Skeletal muscle tissue (tissue), 4 donors: ENCODE results near the gene SLC46A3. TPM values are rescaled to one million over a fixed set of nuclear protein-coding genes. Genes with fewer than 3 reads are reported as not detected.

Experiments used
- H3K27ac ChIP-seq: one replicate; pipeline ENCODE4 v1.7.0; 2013; ENCODE audit warnings: mild to moderate bottlenecking, low read depth, low read length, inconsistent platforms
- H3K27me3 ChIP-seq, 3 donors: one replicate each; pipeline ENCODE4 v1.7.0; 2013; ENCODE audit warnings: low read length in 3 of 3; ENCODE audit not compliant: control insufficient read depth in 3 of 3, insufficient read depth in 3 of 3
- H3K36me3 ChIP-seq, 3 donors: one replicate each; pipeline ENCODE4 v1.7.0; 2013; ENCODE audit warnings: low read length in 3 of 3; ENCODE audit not compliant: control insufficient read depth in 3 of 3, insufficient read depth in 3 of 3
- H3K4me1 ChIP-seq, 3 donors: one replicate each; pipeline ENCODE4 v1.7.0; 2013; ENCODE audit warnings: low read length in 3 of 3, mild to moderate bottlenecking in 3 of 3; ENCODE audit not compliant: control insufficient read depth in 3 of 3, insufficient read depth in 3 of 3
- H3K4me3 ChIP-seq, 3 donors: one replicate each; pipeline ENCODE4 v1.7.0; 2013; ENCODE audit warnings: low read length in 3 of 3
- H3K9ac ChIP-seq, 3 donors: one replicate each; pipeline ENCODE4 v1.7.0; 2013; ENCODE audit warnings: low read length in 3 of 3, mild to moderate bottlenecking in 3 of 3, moderate library complexity in 2 of 3, low read depth in 1 of 3
- H3K9me3 ChIP-seq, 3 donors: one replicate each; pipeline ENCODE4 v1.7.0; 2013; ENCODE audit warnings: low read length in 3 of 3; ENCODE audit not compliant: control insufficient read depth in 3 of 3
- total RNA-seq: library from RNA; depleted of rRNA; stranded (reverse); fragments of >200 nt; gene quantifications from one replicate; pipeline ENCODE4 v1.2.3, GENCODE V29; 2014
- donor health status: Osteomylitis.

Gene SLC46A3, protein sequence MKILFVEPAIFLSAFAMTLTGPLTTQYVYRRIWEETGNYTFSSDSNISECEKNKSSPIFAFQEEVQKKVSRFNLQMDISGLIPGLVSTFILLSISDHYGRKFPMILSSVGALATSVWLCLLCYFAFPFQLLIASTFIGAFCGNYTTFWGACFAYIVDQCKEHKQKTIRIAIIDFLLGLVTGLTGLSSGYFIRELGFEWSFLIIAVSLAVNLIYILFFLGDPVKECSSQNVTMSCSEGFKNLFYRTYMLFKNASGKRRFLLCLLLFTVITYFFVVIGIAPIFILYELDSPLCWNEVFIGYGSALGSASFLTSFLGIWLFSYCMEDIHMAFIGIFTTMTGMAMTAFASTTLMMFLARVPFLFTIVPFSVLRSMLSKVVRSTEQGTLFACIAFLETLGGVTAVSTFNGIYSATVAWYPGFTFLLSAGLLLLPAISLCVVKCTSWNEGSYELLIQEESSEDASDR
- 2.1 TPM for total RNA-seq

DNA sequence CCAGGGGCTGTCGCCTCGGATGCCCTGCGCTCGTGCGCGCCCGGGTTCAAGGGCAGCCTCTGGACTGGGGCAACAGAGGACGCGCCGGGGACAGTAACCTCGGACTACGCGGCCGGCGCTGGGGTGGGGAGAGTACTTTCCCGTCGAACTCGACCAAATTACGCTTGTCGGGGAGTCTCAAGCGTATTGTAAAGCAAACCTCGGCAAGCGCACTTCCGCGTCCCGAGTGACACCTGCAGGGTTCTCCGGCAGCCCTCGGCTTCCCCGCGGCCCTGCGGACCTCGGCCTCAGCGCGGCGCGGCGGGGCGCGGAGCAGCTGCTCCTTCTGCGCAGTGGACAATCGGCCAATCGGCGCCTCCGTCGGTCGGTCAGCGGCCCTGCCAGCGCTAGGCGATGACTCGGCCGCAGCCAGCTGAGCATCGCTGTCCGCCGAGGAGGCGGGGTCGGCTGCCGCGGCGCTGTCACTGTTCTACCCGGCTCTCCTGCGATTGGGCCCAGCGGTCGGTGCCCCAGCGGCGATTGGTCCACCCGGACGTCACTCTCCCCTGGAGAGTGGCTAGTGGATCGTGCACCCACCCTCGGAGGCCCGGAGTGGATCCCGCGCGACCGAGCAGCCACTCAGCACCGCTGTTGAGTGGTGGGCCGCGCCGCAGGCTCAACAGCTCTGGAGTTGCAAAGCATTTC is at the start of gene SLC46A3:
Gene SLC46A3, minus strand, starts transcription at position 428 of the 684 bp plus-strand sequence. CDS start 972 bp downstream, outside the sequence.
- Histone ChIP-seq H3K27ac (peak within 1 kb of the TSS; percentile 99), H3K4me1 (peaks cover 18 to 25% (median 21%) of the 10 kb centered on the region in 3 donors), H3K36me3 (no peaks in the 10 kb centered on the region), H3K9me3 (no peaks in the 10 kb centered on the region), H3K27me3 (no peaks in the 10 kb centered on the region), H3K4me3 (peak within 1 kb of the TSS; percentile 90 to 97 (median 97)), H3K9ac (peak within 1 kb of the TSS; percentile 90 to 99 (median 99))

DNA sequence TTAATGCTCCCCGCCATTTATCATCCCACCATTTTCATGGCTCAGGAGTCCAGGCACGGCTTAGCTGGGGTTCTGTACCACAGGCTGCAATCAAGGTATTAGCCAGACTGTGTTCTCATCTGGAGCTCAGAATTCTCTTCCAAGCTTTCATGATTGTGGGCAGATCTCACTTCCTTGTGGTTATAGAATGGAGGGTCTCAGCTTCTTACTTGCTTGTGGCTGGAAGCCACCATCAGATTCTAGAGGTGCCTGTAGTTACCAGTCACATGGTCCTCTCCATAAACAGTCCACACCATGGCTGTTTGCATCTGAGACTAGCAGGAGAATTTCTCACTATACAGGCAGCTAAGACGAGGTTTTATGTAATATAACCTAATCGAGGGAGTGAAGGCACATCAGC is 45.1 kb upstream of the SLC46A3 start:
- Histone ChIP-seq H3K9me3 (no peaks in the 10 kb centered on the region), H3K4me1 (no peaks in the 10 kb centered on the region), H3K4me3 (no peak overlapping the region), H3K27me3 (no peaks in the 10 kb centered on the region), H3K36me3 (no peaks in the 10 kb centered on the region), H3K9ac (no peak overlapping the region), H3K27ac (no peak overlapping the region)

DNA sequence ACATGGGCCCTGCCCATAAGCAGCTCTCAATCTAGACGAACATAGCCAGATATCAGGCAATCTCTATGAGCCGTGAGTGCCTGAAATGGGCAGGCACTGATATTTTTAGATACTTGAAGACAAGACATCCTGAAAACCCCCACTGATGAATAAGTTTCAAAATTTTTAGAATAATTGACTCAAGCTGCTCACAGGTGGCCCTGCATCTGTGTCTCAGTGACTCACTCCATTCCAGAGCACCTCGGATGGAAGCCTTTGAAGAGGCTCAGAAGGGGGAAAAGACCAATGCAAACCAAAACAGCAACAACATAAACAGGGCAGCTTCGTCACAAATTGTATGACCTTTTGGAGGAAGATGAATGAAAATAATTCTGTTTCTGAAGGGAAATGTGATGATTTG is 42.8 kb upstream of the SLC46A3 start:
- Histone ChIP-seq H3K9ac (no peak overlapping the region), H3K4me3 (no peak overlapping the region), H3K27ac (no peak overlapping the region), H3K4me1 (no peaks in the 10 kb centered on the region), H3K27me3 (no peaks in the 10 kb centered on the region), H3K36me3 (no peaks in the 10 kb centered on the region), H3K9me3 (no peaks in the 10 kb centered on the region)

DNA sequence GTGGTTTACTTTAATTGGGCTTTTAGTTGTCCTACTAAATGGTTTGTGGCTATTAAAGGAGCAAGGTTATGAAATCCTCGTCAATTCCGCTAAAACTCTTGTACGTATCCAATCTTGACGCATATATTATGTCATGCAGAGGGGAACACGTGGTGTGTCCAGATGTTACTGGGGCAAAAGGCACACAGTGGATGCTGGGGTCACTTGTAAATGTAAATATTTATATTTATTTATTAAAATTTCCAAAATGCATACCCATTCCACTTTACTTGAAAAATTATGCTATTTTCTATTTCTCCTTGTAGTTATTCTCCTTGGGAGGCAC is 36.7 kb upstream of the SLC46A3 start:
- Histone ChIP-seq H3K27ac (peak overlapping the region; percentile 59), H3K4me3 (no peak overlapping the region), H3K36me3 (no peaks in the 10 kb centered on the region), H3K4me1 (peaks cover 0 to 6% (median 5%) of the 10 kb centered on the region in 3 donors), H3K9me3 (no peaks in the 10 kb centered on the region), H3K9ac (no peak overlapping the region), H3K27me3 (no peaks in the 10 kb centered on the region)

DNA sequence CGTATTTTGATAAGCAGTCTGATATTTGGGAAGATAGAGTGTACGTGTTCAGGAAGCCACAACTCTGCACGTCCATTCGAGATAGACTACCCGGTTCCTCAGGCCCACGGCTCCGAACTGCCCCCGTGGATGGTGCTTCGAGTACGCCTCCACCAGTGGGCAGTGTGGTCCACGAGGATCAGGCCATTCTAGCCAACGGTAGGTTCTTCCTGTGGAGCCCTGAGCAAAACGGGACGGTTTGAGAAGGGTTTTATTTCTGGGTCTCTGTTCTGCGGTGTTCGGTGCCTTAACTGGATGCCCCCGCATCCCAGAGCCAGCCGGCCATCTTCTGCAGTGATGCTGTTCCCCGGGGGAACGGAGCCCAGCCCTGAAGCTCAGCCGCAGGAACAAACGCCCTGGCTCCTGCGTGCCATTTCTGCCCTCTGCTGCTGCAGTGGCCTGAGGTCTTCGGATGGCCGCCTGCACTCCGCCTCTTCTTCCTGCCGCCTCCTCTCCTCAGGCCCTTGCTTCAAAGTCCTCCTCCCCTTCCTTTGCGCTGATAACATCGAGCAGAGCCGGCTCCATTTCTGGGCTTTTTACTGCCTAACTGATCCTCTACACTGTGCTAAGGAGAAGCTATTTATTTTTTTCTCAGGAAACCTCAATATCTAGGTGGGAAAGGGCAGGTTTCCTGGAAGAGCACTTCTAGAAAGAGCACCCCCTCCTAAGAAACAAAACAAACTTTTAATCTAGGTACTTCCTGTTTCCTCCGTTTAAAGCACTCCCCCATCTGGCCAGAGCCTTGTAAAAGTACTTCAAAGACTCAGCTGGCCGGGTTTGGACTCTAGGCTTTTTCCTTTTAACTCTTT is 36.2 kb upstream of the SLC46A3 start:
- Histone ChIP-seq H3K36me3 (no peaks in the 10 kb centered on the region), H3K4me3 (peak overlapping the region; percentile 11 to 52 (median 27)), H3K9me3 (no peaks in the 10 kb centered on the region), H3K27ac (peak overlapping the region; percentile 59), H3K9ac (peak overlapping the region in 1 of 3 donors; percentile 40), H3K4me1 (peaks cover 0 to 6% (median 5%) of the 10 kb centered on the region in 3 donors), H3K27me3 (no peaks in the 10 kb centered on the region)

DNA sequence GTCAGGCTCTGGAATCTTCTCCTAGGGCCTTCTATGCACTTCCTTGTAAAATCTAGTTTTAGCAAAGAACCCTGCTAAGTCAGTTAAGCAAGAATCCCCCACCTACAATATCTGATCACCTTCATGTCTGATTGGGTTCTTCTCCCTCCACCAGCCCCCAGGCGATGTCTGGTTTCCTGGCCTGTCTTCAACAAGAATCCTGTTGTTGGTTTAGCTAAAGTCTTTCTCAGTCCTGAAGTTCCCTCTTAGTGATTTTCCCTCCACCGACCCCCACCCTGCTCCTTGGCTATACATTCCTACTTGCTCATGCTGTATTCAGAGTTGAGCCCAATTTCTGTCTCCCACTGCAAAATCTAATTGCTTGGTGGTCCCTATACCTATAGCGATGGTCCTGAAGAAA is 35.2 kb upstream of the SLC46A3 start:
- Histone ChIP-seq H3K9ac (no peak overlapping the region), H3K4me1 (peaks cover 0 to 6% (median 5%) of the 10 kb centered on the region in 3 donors), H3K9me3 (no peaks in the 10 kb centered on the region), H3K27ac (peak overlapping the region; percentile 59), H3K36me3 (no peaks in the 10 kb centered on the region), H3K27me3 (no peaks in the 10 kb centered on the region), H3K4me3 (no peak overlapping the region)

DNA sequence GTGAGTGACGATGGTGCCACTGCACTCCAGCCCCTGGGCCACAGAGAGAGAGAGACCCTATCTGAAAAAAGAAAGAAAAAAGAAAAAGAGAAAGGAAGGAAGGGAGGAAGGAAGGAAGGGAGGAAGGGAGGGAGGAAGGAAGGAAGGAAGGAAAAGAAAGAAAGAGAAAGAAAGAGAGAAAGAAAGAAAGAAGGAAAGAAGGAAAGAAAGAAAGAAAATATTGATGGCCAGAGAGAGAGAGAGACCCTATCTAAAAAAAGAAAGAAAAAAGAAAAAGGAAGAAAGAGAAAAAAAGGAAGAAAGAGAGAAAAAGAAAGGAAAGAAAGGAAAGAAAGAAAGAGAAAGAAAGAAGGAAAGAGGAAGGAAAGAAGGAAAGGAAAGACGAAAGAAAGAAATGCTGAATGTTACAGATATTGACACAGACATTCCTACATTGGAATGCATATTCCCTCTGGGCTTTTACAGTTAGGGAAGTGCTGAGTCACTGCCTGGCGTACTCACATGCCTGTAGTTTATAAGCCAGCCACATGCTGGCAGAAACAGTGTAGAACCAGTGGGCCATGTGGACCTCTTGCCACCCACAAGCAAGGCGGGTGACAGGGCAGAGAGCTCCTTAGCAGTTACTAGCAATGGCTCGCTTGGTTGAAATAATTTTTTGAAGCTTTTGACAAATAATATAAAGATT is 34.6 kb upstream of the SLC46A3 start:
- H3K36me3 ChIP-seq: no peaks in the 10 kb centered on the region
- no peak overlapping the region for H3K9ac ChIP-seq
- no peaks in the 10 kb centered on the region for H3K27me3 ChIP-seq
- H3K27ac ChIP-seq: peak overlapping the region; percentile 59
- H3K4me3 ChIP-seq: no peak overlapping the region
- peaks cover 0 to 6% (median 5%) of the 10 kb centered on the region in 3 donors for H3K4me1 ChIP-seq
- H3K9me3 ChIP-seq: no peaks in the 10 kb centered on the region

DNA sequence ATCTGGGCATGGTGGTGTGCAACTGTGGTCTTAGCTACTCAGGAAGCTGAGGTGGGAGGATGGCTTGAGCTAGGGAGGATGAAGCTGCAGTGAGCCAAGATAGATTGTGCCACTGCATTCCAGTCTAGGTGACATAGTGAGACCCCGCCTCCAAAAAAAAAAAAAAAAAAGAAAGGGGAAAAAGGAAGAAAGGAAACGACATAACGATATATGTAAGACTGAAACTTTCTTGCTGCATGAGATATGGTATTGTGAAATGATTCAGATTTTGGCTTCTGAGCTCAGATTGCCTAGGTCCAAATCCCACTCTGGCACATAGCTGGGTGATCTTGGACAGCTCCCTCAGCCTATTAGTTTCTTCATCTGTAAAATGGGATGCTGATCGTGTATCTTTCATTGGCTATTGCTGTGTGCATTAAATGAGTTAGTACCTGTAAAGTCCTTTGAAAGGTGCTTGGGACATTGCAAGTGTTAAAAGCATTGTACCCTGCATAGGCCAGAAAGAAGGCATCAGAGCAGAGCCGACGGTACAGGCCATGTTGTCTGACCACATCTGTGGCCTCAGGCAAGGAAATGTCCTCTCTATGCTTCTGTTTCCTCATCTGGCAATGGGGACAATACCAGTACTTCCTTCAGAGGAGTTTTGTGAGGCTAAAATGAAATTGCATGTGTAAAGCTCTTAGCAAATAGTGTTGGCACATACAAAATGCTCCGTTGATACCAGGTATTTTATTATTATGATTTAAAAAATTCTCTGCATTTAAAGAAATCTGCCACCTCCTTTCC is 32.6 kb upstream of the SLC46A3 start:
- Histone ChIP-seq H3K9ac (no peak overlapping the region), H3K4me3 (no peak overlapping the region), H3K4me1 (peaks cover 0 to 6% (median 5%) of the 10 kb centered on the region in 3 donors), H3K27me3 (no peaks in the 10 kb centered on the region), H3K36me3 (no peaks in the 10 kb centered on the region), H3K27ac (no peak overlapping the region), H3K9me3 (no peaks in the 10 kb centered on the region)
